ENCODE measurements around the gene TBL1XR1.
A peak's percentile ranks its signal among the peaks of the same experiment; 100 is the strongest.

TBL1XR1 gene

DNA sequence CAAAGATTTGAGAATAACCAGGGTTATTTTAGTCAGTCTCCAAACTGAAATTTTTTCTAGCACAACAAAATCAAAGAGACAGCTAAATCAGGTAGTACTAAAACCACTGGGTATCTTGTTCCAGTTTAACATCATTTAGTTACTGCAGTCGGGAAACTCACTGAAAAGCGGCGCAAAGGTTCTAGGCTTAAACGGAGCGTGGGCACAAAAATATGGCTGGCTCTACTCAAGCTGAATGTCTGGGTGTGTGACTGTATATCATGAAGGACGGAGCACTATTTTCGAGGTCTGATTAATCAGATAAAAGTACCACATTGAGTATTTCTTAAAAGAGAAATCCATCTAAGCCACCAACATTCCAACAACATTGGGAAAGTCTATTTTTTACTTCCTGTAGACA lies 152.1 kb downstream of the TBL1XR1 start:
- no peak overlapping the region for H3K4me3 ChIP-seq (replicated peaks; ENCODE audit: low read depth, low read length)
- no peaks in the 10 kb centered on the region for H3K27me3 ChIP-seq (replicated peaks; ENCODE audit: control insufficient read depth, insufficient read depth, low read length)
- no peak for DNase-seq (ENCODE audit: extremely low read depth, insufficient read length)
- H3K36me3 ChIP-seq (ENCODE audit: control insufficient read depth, insufficient read depth, low read length), result peaks cover 6% of the 10 kb centered on the region
- TF ChIP-seq, protein P1, sequence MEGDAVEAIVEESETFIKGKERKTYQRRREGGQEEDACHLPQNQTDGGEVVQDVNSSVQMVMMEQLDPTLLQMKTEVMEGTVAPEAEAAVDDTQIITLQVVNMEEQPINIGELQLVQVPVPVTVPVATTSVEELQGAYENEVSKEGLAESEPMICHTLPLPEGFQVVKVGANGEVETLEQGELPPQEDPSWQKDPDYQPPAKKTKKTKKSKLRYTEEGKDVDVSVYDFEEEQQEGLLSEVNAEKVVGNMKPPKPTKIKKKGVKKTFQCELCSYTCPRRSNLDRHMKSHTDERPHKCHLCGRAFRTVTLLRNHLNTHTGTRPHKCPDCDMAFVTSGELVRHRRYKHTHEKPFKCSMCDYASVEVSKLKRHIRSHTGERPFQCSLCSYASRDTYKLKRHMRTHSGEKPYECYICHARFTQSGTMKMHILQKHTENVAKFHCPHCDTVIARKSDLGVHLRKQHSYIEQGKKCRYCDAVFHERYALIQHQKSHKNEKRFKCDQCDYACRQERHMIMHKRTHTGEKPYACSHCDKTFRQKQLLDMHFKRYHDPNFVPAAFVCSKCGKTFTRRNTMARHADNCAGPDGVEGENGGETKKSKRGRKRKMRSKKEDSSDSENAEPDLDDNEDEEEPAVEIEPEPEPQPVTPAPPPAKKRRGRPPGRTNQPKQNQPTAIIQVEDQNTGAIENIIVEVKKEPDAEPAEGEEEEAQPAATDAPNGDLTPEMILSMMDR (IDR thresholded peaks at IDR 0.05; ENCODE audit: insufficient read depth, low read length, poor library complexity, severe bottlenecking), result no peak

DNA sequence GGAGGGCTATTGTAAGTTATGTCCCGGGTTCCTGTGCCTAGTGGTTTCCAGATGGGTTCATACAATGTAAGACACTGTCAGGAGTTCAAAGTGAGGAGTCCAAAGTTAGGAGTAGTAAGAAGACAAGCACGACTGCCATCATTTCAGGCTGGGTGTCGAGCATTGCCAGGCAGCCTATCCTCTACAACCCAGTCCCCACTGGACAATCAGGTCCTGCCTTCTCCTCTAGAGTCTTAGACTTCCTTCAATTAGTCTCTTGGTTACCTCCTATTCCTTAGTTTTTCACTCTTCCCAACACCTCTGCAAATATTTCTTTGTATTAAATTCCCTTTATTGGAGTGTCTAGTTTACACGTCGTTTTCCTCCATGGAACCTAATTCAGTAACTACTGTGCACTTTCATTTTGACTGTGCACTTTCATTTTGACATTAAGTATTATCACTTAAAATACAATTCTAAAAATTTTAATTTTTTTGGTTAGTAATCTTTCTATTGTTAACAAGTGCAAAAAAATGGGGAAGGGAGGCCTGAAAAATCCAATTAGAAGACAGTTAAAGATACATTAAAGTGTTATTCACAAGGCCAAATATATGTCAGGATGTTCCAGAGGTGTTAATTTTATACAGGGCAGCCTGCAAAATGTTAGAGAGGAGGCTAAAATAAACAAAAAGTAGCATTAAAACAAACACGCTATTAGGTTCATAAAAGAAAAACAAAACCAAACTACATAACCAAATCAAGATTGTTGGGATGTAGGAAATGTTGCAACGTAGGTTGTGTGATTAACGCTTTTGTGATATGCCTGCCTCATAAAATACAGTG lies 155.3 kb downstream of the TBL1XR1 start:
- TF ChIP-seq, protein P1 (IDR thresholded peaks at IDR 0.05; ENCODE audit: insufficient read depth, low read length, poor library complexity, severe bottlenecking), result no peak
- H3K4me3 ChIP-seq (replicated peaks; ENCODE audit: low read depth, low read length), result no peak overlapping the region
- H3K36me3 ChIP-seq (ENCODE audit: control insufficient read depth, insufficient read depth, low read length), result peaks cover 10% of the 10 kb centered on the region
- H3K27me3 ChIP-seq (replicated peaks; ENCODE audit: control insufficient read depth, insufficient read depth, low read length), result no peaks in the 10 kb centered on the region
- DNase-seq (ENCODE audit: extremely low read depth, insufficient read length), result peak; percentile 14

DNA sequence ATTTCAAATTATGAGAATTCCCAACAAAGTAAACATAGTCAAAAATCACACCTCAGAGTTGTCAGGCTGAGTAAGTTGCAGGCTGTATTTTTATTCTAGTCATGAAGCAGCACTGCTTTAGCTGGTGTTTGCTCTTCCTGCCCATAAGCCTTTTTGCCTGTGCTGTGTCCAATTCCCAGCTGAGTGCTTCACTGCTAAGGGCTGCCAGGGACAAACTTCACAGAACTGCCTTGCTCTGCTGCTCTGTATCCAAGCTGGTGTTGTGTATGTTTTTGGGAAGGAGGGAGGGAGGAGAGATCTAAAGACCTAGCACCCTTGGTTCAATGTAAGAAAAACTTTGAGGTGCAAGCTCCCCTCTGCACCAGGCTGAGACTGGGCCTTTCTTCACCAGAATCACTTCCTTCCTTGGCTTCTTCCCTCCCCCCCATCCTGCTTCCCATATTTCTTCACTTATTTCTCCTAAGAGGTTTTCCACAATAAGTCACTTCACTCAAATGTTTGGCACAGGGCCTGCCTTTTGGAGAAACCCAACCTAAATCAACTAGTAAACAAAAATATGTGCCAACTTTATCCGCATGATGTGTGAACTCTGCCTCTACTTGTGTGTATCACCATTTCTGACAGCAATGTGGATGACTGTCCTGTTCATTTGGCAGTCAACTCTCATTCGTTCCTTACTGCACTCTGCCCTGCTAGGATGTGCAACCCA lies 156.1 kb downstream of the TBL1XR1 start:
- DNase-seq (ENCODE audit: extremely low read depth, insufficient read length), result no peak

DNA sequence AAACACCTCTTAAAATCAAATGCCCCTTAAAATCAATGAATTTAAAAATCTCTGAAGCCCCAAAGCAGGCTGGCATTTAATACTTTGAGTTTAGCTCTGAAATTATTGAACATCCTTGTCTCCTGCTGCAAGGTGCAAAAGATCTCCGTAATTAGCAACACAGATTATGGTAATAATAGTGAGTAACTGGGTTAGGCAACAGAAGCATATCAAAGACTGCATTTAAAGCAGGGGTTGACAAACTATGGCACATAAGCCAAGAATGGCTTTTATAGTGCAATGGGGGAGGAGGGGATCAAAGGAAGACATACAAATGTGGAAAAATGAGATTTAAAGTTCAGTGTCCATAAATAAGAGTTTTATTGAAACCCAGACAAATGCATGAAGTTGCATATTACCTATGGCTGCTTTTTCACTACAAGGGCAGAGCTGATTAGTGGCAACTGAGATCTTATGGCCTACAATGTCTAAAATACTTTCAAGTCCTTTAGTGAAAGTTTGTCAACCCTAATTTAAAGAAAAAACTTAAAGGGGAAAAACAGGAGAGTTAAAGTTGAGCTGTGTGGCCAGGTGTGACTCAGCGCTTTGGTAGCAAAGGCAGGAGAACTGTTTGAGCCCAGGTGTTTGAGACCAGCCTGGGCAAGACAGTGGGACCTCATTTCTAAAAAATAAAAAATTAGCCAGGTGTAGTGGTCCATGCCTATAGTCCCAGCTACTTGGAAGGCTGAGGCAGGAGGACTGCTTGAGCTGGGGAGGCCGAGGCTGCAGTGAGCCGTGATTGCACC lies 157.6 kb downstream of the TBL1XR1 start:
- H3K36me3 ChIP-seq (ENCODE audit: control insufficient read depth, insufficient read depth, low read length), result peaks cover 7% of the 10 kb centered on the region
- no peaks in the 10 kb centered on the region for H3K27me3 ChIP-seq (replicated peaks; ENCODE audit: control insufficient read depth, insufficient read depth, low read length)
- TF ChIP-seq, protein P1 (IDR thresholded peaks at IDR 0.05; ENCODE audit: insufficient read depth, low read length, poor library complexity, severe bottlenecking), result no peak
- no peak overlapping the region for H3K4me3 ChIP-seq (replicated peaks; ENCODE audit: low read depth, low read length)
- DNase-seq (ENCODE audit: extremely low read depth, insufficient read length), result no peak

More for the DNA sequence above, 156.1 kb downstream of the TBL1XR1 start:
- TF ChIP-seq, protein P1 (IDR thresholded peaks at IDR 0.05; ENCODE audit: insufficient read depth, low read length, poor library complexity, severe bottlenecking), result no peak
- Histone ChIP-seq H3K36me3 (ENCODE audit: control insufficient read depth, insufficient read depth, low read length) (peaks cover 7% of the 10 kb centered on the region), H3K27me3 (replicated peaks; ENCODE audit: control insufficient read depth, insufficient read depth, low read length) (no peaks in the 10 kb centered on the region), H3K4me3 (replicated peaks; ENCODE audit: low read depth, low read length) (no peak overlapping the region)

DNA sequence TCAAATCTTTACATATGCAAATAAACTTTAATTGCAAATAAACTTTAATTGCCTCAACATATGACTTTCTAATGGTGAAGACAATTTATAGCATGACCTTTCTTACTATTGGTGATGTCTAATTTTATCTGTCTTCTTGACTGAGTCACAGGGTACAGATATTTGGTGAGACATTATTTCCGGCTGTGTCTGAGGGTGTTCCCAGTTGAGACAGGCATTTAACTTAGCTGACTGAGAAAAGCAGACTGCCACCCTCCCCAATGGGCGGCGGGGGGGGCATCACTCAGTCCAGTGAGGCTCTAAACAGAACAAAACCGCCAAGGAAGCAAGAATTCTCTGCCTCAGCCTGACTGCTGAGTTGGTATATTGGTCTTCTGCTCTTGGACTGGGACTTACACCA lies 160.0 kb downstream of the TBL1XR1 start:
- Histone ChIP-seq H3K27me3 (replicated peaks; ENCODE audit: control insufficient read depth, insufficient read depth, low read length) (no peaks in the 10 kb centered on the region), H3K4me3 (replicated peaks; ENCODE audit: low read depth, low read length) (no peak overlapping the region), H3K36me3 (ENCODE audit: control insufficient read depth, insufficient read depth, low read length) (peaks cover 9% of the 10 kb centered on the region)
- DNase-seq (ENCODE audit: extremely low read depth, insufficient read length), result no peak
- TF ChIP-seq, protein P1 (IDR thresholded peaks at IDR 0.05; ENCODE audit: insufficient read depth, low read length, poor library complexity, severe bottlenecking), result no peak

All from GM06990 (cell line).